ENCODE results near the gene TRIM27. TPM values are rescaled to one million over a fixed set of nuclear protein-coding genes. Genes with fewer than 3 reads are reported as not detected.
A peak's percentile ranks its signal among the peaks of the same experiment; 100 is the strongest.
"Not testable (repeated sequence)": the region's sequence is repeated elsewhere in the genome, so short reads cannot be mapped to it uniquely, and the experiment has no call there.

The TRIM27 gene
- total RNA-seq = 10 to 100 TPM; 50.7 to 51.1 TPM

- H3K27me3 Mint-ChIP-seq (ENCODE audit: low read depth) = no peaks in the 10 kb centered on the region
- peak within 1 kb of the TSS; percentile 99 for H3K27ac Mint-ChIP-seq
- H3K4me1 Mint-ChIP-seq (ENCODE audit: low read depth) = peaks cover 45% of the 10 kb centered on the region
Observed at GRCh38 chr6:28923318-28924102, at the start of gene TRIM27. Gene TRIM27, minus strand, starts transcription at chr6:28923985. Its CDS starts 353 bp downstream, at chr6:28923632.

GRCh38 chr6:28970056-28970455 lies 46.3 kb upstream of the TRIM27 start:
- not testable (repeated sequence) for DNase-seq; H3K36me3 Mint-ChIP-seq (ENCODE audit: insufficient read depth in 2 of 2); H3K4me3 Mint-ChIP-seq; H3K9me3 Mint-ChIP-seq; H3K27ac Mint-ChIP-seq; H3K4me1 Mint-ChIP-seq (ENCODE audit: low read depth); ATAC-seq (replicated peaks in 1 of 2)
- peaks cover 22% of the 10 kb centered on the region for H3K27me3 Mint-ChIP-seq (ENCODE audit: low read depth)

More at GRCh38 chr6:28923318-28924102, at the start of gene TRIM27:
- Mint-ChIP-seq H3K9me3 (no peaks in the 10 kb centered on the region), H3K4me3 (peak within 1 kb of the TSS; percentile 92), H3K36me3 (ENCODE audit: insufficient read depth in 2 of 2) (peaks cover 15 to 27% of the 10 kb centered on the region in 2 donors)
- DNase-seq (peak; percentile 86 to 90), ATAC-seq (replicated peaks in 1 of 2) (peak; percentile 86 to 88)

- Mint-ChIP-seq H3K9me3 (peaks cover 1 to 7% of the 10 kb centered on the region in 2 donors), H3K4me1 (ENCODE audit: low read depth) (no peaks in the 10 kb centered on the region), H3K27ac (no peak overlapping the region), H3K36me3 (ENCODE audit: insufficient read depth in 2 of 2) (peaks cover 0 to 2% of the 10 kb centered on the region in 2 donors), H3K4me3 (no peak overlapping the region), H3K27me3 (ENCODE audit: low read depth) (peaks cover 22% of the 10 kb centered on the region)
- ATAC-seq (replicated peaks in 1 of 2) (no peak), DNase-seq (no peak)
Observed at GRCh38 chr6:28969129-28969528, 45.3 kb upstream of the TRIM27 start.

- ATAC-seq (replicated peaks in 1 of 2) = no peak
- no peak overlapping the region for H3K27ac Mint-ChIP-seq
- H3K27me3 Mint-ChIP-seq (ENCODE audit: low read depth) = peaks cover 22% of the 10 kb centered on the region
- DNase-seq = no peak
- no peak overlapping the region for H3K4me3 Mint-ChIP-seq
- H3K4me1 Mint-ChIP-seq (ENCODE audit: low read depth) = no peaks in the 10 kb centered on the region
- H3K9me3 Mint-ChIP-seq = peaks cover 1 to 7% of the 10 kb centered on the region in 2 donors
- peaks cover 0 to 2% of the 10 kb centered on the region in 2 donors for H3K36me3 Mint-ChIP-seq (ENCODE audit: insufficient read depth in 2 of 2)
Observed at GRCh38 chr6:28968476-28968875, 44.7 kb upstream of the TRIM27 start.

- ATAC-seq (replicated peaks in 1 of 2) (no peak), DNase-seq (no peak)
- H3K27me3 Mint-ChIP-seq (ENCODE audit: low read depth) = peaks cover 22% of the 10 kb centered on the region
- H3K27ac Mint-ChIP-seq = no peak overlapping the region
- H3K9me3 Mint-ChIP-seq = peaks cover 1 to 7% of the 10 kb centered on the region in 2 donors
- H3K4me3 Mint-ChIP-seq = no peak overlapping the region
- H3K36me3 Mint-ChIP-seq (ENCODE audit: insufficient read depth in 2 of 2) = peaks cover 0 to 2% of the 10 kb centered on the region in 2 donors
- no peaks in the 10 kb centered on the region for H3K4me1 Mint-ChIP-seq (ENCODE audit: low read depth)
Observed at GRCh38 chr6:28965706-28966105, 41.9 kb upstream of the TRIM27 start.

GRCh38 chr6:28960846-28961500 lies 37.2 kb upstream of the TRIM27 start:
- Mint-ChIP-seq H3K4me3 (no peak overlapping the region), H3K27me3 (ENCODE audit: low read depth) (peaks cover 26% of the 10 kb centered on the region), H3K4me1 (ENCODE audit: low read depth) (no peaks in the 10 kb centered on the region), H3K27ac (no peak overlapping the region), H3K36me3 (ENCODE audit: insufficient read depth in 2 of 2) (no peaks in the 10 kb centered on the region), H3K9me3 (peaks cover 0 to 1% of the 10 kb centered on the region in 2 donors)
- no peak for DNase-seq
- no peak for ATAC-seq (replicated peaks in 1 of 2)

- Mint-ChIP-seq H3K4me1 (ENCODE audit: low read depth) (peaks cover 12% of the 10 kb centered on the region), H3K27me3 (ENCODE audit: low read depth) (peaks cover 18% of the 10 kb centered on the region)
- not testable (repeated sequence) for H3K36me3 Mint-ChIP-seq (ENCODE audit: insufficient read depth in 2 of 2); H3K9me3 Mint-ChIP-seq; DNase-seq; H3K27ac Mint-ChIP-seq; ATAC-seq (replicated peaks in 1 of 2); H3K4me3 Mint-ChIP-seq
Observed at GRCh38 chr6:28958561-28959243, 34.9 kb upstream of the TRIM27 start.

GRCh38 chr6:28957795-28958314 lies 34.1 kb upstream of the TRIM27 start:
- peaks cover 18% of the 10 kb centered on the region for H3K27me3 Mint-ChIP-seq (ENCODE audit: low read depth)
- H3K9me3 Mint-ChIP-seq; H3K36me3 Mint-ChIP-seq (ENCODE audit: insufficient read depth in 2 of 2); ATAC-seq (replicated peaks in 1 of 2); H3K27ac Mint-ChIP-seq; DNase-seq; H3K4me3 Mint-ChIP-seq: not testable (repeated sequence)
- peaks cover 16% of the 10 kb centered on the region for H3K4me1 Mint-ChIP-seq (ENCODE audit: low read depth)

- Mint-ChIP-seq H3K36me3 (ENCODE audit: insufficient read depth in 2 of 2) (no peaks in the 10 kb centered on the region), H3K27me3 (ENCODE audit: low read depth) (peaks cover 18% of the 10 kb centered on the region), H3K4me1 (ENCODE audit: low read depth) (peaks cover 16% of the 10 kb centered on the region), H3K4me3 (no peak overlapping the region), H3K9me3 (no peaks in the 10 kb centered on the region), H3K27ac (peak overlapping the region; percentile 60)
- ATAC-seq (replicated peaks in 1 of 2) (no peak), DNase-seq (no peak)
Observed at GRCh38 chr6:28956331-28956730, 32.5 kb upstream of the TRIM27 start.

- H3K4me3 Mint-ChIP-seq = peak overlapping the region; percentile 85 to 98
- no peak for DNase-seq
- peaks cover 22% of the 10 kb centered on the region for H3K4me1 Mint-ChIP-seq (ENCODE audit: low read depth)
- ATAC-seq (replicated peaks in 1 of 2) = peak in 1 of 2 donors; percentile 31
- peaks cover 7% of the 10 kb centered on the region for H3K27me3 Mint-ChIP-seq (ENCODE audit: low read depth)
- peak overlapping the region; percentile 98 for H3K27ac Mint-ChIP-seq
- no peaks in the 10 kb centered on the region for H3K9me3 Mint-ChIP-seq
- no peaks in the 10 kb centered on the region for H3K36me3 Mint-ChIP-seq (ENCODE audit: insufficient read depth in 2 of 2)
Observed at GRCh38 chr6:28953585-28954258, 29.9 kb upstream of the TRIM27 start.

- Mint-ChIP-seq H3K36me3 (ENCODE audit: insufficient read depth in 2 of 2) (no peaks in the 10 kb centered on the region), H3K4me1 (ENCODE audit: low read depth) (peaks cover 22% of the 10 kb centered on the region), H3K9me3 (no peaks in the 10 kb centered on the region)
Observed at GRCh38 chr6:28953039-28953584, 29.3 kb upstream of the TRIM27 start.

GRCh38 chr6:28949656-28950195 lies 25.9 kb upstream of the TRIM27 start:
- not testable (repeated sequence) for DNase-seq; H3K4me3 Mint-ChIP-seq; H3K9me3 Mint-ChIP-seq; H3K36me3 Mint-ChIP-seq (ENCODE audit: insufficient read depth in 2 of 2); H3K27ac Mint-ChIP-seq; ATAC-seq (replicated peaks in 1 of 2); H3K27me3 Mint-ChIP-seq (ENCODE audit: low read depth)
- H3K4me1 Mint-ChIP-seq (ENCODE audit: low read depth) = peaks cover 35% of the 10 kb centered on the region

More at GRCh38 chr6:28953039-28953584, 29.3 kb upstream of the TRIM27 start:
- H3K27me3 Mint-ChIP-seq (ENCODE audit: low read depth) = peaks cover 7% of the 10 kb centered on the region
- ATAC-seq (replicated peaks in 1 of 2) (peak; percentile 79), DNase-seq (peak; percentile 57 to 66)
- peak overlapping the region; percentile 98 for H3K27ac Mint-ChIP-seq
- peak overlapping the region; percentile 85 to 98 for H3K4me3 Mint-ChIP-seq
